ENCODE results near the gene EID2B.

The EID2B gene

DNA sequence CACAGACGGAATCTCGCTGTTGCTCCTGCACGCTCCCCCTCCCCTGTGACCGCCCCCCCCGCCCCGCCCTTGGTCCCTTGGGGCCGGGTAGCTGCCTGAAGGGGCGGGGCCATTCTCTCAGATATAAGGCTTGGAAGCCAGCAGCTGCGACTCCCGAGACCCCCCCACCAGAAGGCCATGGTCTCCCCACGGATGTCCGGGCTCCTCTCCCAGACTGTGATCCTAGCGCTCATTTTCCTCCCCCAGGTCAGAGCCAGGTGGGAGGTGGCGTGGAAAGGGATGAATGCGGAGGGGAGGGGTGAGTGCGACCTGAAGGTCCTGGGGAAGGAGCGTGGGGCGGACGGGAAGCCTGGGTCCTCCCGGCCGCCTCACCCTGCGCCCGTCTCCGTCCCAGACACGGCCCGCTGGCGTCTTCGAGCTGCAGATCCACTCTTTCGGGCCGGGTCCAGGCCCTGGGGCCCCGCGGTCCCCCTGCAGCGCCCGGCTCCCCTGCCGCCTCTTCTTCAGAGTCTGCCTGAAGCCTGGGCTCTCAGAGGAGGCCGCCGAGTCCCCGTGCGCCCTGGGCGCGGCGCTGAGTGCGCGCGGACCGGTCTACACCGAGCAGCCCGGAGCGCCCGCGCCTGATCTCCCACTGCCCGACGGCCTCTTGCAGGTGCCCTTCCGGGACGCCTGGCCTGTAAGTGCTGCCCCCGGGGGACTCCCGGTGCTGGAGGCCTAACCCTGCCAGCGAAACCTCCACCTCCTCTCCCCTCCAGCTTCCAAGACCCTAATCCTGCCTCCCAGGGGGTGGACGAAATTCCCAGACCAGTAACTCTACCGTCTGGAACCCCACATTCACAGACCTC lies 33.6 kb downstream of the EID2B start, which contains the start of gene DLL3:
Gene DLL3 (plus strand): TSS at position 150 of the 845 bp plus-strand sequence. CDS start 28 bp downstream, at position 178.
- no peak for DNase-seq (ENCODE audit: low read depth)

DNA sequence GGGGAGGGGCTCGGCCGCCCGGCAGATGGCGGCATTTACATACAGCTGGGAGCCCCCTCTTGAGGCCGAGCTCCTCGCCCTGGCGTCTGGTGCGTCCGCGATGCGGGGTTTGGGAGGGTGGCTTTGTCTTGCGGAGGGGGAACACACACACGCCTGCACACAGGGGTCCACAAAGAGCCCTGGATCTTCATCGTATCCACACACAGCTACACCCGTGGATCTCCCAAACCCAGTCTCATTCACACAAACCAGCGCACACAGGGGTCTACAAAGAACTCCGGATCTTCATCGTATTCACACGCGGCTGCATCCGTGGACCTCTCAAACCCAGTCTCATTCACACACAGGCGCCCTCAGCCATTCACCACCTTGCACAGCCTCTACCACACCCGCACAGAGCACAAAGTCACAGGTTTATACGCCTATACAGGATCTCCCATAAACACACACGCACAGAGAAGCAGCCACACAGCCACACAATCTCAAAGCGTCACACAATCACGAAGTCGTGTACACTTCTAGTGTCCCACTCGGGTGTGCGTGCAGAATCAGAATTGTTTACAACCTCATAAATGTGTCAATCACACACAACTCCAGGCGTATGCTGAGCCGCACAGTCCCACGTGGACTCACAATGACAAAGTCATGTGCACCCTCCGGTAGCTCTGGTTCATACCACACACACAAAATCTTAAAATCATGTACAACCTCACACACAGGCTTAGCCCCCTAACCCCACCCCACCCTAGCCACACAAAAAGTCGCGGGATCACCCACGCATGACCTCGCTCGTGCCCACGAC lies 34.5 kb downstream of the EID2B start:
- no peak for DNase-seq (ENCODE audit: low read depth)

DNA sequence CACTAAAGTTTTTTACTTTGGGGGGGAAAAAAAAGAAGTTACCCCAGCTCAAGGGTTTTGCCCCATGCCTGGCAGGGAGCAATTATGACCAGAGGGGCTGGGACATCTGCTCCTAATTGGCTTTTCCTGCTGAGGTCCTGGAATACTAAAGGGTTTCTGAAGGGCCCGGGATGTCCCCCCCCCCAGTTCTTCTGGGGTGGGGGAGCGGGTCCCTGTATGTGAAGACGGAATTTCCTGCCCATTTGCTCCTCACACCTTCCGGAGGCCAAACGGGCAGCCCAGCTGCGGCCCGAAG lies 35.0 kb downstream of the EID2B start:
- DNase-seq (ENCODE audit: low read depth): no peak

DNA sequence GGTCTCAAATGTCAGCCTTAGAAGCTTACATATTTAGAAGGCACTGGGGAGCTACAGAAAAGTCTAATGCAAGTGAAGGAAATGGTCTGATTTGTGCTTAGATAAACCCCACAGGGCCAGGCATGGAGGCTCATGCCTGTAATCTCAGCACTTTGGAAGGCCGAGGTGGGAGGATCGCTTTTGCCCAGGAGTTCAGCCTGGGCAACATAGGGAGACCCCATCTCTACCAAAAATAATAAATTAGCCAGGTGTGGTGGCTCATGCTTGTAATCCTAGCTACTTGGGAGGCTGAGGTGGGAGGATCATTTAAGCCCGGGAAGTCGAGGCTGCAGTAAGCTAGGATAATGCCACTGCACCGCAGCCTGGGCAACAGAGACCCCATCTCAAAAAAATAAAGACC lies 36.6 kb downstream of the EID2B start:
- no peak for DNase-seq (ENCODE audit: low read depth)

DNA sequence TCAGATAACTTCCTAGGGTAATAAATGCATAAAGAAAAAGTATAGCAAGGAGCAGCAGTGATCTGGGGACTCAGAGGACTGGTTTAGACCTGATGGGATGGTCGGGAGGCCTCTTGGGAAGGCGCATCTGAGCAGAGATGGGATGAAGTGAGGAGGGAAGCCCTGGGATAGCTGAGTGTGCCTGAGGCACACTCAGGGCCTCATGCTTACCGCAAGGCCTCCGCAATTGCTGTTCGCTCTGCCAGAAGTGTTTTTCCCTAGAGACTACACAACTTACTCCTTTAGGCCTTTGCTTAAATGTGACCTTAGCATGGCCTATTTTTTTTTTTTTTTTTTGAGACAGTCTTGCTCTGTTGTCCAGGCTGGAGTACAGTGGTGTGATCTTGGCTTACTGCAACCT lies 38.0 kb downstream of the EID2B start:
- no peak for DNase-seq (ENCODE audit: low read depth)

DNA sequence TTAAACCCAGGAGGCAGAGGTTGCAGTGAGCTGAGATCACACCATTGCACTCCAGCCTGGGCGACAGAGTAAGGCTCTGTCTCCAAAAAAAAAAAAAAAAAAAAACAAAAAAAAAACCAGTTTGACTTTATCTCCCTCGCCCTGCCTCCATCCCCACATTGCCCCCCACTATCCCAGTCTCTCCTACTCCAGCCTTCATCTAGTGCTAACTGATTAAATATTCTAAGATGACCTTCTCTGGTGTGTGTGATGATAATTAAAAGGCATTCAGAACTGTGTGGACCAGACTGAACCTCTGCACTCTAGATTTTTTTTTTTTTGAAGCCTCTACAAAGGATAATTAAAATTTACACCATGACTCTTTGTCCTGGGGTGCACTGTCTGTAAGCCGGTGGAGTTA lies 39.9 kb downstream of the EID2B start:
- no peak for DNase-seq (ENCODE audit: low read depth)

DNA sequence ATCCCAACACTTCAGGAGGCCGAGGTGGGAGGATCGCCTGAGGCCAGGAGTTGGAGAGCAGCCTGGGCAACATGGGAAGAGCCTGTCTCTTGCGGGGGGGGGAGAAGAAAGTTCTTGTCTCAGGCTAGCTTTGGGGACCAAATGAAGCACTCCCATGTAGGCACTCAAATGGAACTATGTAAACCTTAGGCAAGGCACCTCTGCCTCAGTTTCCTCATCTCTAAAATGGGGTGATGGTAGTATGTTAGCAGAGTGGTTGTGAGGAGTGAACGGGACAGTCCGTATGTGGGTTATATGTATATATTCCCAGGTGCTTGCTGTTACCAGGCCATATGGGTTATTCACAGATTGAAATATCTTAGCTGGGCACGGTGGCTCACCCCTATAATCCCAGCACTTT lies 40.4 kb downstream of the EID2B start:
- no peak for DNase-seq (ENCODE audit: low read depth)

DNA sequence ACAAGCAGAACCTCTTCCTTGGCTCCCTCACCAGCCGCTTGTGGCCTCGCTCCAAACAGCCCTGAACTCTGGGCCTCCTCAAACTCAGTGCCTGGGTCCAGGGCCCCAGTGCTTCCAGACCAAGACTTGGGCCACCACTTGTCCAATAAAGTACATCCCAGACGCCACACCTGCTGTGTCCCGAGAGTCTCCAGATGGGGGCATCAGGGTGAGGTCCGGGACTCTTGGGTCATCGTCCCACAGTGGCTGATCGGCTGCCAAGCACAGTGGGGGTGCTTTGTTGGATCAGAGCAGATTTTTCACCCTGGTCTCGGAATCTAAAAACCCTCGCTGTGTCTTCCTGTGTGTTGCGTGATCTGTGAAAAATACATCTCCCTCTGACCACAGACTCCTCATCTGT lies 42.9 kb downstream of the EID2B start:
- no peak for DNase-seq (ENCODE audit: low read depth)

DNA sequence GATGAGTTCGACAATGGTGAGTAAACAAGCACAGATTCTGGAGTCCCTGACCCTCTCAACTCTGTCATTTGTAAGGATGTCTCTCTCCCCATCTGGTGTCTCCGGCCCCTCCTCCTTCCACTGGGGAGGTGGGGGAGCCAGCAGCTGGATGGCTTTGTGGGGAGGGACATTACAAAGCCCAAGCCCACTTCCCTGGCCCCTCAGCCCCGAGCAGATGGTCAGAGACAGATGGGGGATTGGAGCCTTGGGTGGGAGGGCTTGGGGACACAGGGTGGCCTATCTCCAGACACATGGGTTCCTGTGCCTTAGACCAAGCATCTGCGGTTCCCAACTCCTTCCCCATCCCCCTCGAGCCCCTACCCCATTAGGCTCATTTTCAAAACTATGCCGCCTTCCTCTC lies 49.5 kb downstream of the EID2B start:
- no peak for DNase-seq (ENCODE audit: low read depth)

DNA sequence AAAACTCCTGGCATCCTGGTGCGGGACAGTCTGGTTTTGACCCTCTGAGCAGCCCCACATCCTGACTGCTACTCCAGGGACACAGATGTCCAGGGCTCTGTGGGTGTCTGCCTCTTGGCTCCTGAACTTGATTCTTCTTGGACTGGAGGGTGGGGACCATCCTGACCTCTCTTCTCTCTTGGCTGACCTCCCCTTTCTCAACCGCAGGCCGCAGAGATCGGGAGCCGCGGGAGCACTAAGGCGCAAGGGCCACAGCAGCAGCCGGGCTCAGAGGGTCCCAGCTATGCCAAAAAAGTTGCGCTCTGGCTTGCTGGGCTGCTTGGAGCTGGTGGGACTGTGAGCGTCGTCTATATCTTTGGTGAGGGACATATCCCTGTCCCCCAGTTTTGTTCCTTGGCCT lies 51.0 kb downstream of the EID2B start:
- no peak for DNase-seq (ENCODE audit: low read depth)

DNA sequence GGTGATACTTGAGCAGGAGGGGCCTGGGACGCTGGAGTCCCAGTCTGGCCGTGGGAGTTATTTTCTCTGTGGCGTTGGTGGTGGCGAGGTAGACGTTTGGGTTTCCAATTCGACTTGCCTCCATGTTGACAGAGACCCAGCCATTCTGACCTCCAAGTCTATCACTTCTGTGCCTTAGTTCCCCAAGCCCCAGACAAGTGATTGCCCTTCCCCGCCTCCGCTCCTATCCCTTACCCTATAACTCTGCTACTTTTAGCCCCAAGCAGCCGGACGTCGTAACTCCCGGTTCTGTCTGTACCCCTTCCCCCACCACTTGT lies 51.5 kb downstream of the EID2B start:
- DNase-seq (ENCODE audit: low read depth): no peak
